NCI-H1105 (cell line): ENCODE data around the gene SLC27A1.
"Not testable (repeated sequence)": the region's sequence is repeated elsewhere in the genome, so short reads cannot be mapped to it uniquely, and the experiment has no call there.

ENCODE experiments used
- DNase-seq: peaks from one replicate; lab custom pipeline; 2025; lab: John Stamatoyannopoulos, UW

SLC27A1 gene

GRCh38 chr19:17487284-17488121 lies 17.2 kb downstream of the SLC27A1 start:
- no peak for DNase-seq

GRCh38 chr19:17488593-17489391 lies 18.5 kb downstream of the SLC27A1 start:
- DNase-seq: no peak

DNA sequence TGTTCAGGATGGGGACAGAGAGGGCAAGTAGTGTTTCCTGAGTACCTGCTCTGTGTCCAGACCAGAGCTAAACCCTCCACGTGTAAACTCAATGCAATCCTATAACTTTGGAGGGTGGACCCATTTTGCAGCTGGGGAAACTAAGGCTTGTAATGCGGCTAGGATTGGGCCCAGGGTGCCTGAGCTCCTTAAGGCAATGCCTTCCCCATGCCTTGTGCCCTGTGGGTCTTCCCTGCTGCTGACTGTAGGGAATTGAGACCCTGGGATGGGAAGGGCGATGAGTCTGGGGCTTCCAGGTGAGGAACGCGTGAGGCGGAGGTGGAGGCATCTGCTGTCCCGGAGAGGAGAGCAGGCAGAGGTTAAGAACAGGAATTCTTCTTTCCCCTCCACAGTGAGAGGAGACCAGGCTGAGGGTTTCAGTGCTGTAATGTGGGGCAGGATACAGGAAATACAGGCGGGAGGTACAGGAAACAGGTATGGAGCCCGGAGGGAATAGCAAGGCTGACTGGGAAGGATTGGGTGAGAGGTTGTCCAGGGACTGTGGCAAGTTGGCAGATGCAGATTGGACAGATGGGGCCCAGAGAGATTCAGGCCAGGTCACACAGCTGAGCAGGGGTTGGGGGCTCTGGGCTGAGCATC lies 19.2 kb downstream of the SLC27A1 start:
- no peak for DNase-seq

- DNase-seq: no peak
Observed at GRCh38 chr19:17490411-17490810, 20.1 kb downstream of the SLC27A1 start.

- DNase-seq: no peak
Observed at GRCh38 chr19:17491287-17491686, 21.0 kb downstream of the SLC27A1 start.

GRCh38 chr19:17495639-17496296 lies 25.4 kb downstream of the SLC27A1 start:
- DNase-seq: no peak

GRCh38 chr19:17496337-17496997 lies 26.1 kb downstream of the SLC27A1 start:
- peak; percentile 69 for DNase-seq

- DNase-seq: no peak
Observed at GRCh38 chr19:17497149-17497798, 26.9 kb downstream of the SLC27A1 start.

DNA sequence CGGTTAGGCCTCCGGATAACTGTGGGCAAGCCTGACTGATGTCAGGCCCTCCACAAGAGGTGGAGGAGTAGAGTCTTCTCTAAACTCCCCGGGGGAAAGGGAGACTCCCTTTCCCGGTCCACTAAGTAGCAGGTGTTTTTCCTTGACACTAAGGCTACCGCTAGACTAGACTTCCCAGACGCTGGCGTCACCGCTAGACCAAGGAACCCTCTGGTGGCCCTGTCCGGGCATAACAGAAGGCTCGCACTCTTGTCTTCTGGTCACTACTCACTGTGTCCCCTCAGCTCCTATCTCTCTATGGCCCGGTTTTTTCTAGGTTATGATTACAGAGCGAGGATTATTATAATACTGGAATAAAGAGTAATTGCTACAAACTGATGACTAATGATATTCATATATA lies 28.7 kb downstream of the SLC27A1 start:
- not testable (repeated sequence) for DNase-seq

DNA sequence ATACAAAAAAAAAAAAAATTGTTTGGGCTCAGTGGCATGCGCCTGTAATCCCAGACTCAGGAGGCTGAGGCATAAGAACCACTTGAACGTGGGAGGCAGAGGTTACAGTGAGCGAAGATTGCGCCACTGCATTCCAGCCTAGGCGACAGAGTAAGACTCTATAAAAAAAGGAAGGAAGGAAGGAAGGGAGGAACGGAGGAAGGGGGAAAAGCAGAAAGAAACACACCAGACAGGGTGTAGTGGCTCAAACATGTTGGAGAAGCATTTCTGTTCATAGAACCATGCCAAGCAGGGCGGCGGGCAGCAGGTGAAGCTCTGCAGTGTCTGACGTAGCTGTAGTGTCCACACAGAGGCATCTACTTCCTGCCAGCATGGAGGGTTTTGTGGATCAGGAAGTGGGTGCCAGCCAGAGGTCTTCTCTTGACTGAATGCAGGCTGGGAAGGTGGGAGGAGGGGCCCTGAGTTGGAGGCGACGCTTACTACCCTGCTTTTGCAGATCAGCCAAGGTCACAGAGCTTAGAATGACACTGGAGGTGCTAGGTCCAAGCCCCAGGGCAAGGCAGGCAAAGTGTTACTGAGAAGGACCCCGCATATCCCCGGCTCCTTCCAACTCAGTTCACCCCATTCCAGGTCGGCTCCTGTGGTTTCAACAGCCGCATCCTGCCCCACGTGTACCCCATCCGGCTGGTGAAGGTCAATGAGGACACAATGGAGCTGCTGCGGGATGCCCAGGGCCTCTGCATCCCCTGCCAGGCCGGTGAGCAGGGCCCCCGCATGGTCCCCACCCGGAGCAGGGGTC lies 29.5 kb downstream of the SLC27A1 start:
- DNase-seq: no peak

DNA sequence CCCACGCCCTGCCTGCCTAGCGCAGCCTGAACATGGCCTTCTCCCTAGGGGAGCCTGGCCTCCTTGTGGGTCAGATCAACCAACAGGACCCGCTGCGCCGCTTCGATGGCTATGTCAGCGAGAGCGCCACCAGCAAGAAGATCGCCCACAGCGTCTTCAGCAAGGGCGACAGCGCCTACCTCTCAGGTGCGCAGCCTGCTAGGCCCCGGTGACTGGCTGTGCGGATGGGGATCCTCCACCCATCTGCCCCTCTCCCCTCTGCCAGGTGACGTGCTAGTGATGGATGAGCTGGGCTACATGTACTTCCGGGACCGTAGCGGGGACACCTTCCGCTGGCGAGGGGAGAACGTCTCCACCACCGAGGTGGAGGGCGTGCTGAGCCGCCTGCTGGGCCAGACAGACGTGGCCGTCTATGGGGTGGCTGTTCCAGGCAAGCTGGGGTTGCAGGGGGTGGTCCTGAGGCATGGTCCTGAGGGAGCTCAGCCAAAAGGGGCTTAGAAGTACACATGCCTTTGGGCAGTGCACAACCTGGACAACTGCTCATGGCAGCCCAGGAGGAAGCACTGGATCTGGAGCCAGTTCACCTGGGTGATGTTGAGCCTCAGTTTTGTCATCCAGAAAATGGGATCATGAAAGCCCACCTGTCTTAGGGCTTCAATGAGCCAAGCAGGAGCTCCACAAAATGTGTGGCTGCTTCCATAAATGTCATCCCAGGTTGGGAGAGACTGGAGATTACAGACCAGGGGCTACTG lies 30.3 kb downstream of the SLC27A1 start:
- DNase-seq: no peak

GRCh38 chr19:17503240-17503639 lies 32.9 kb downstream of the SLC27A1 start:
- DNase-seq: no peak

- DNase-seq: no peak
Observed at GRCh38 chr19:17504030-17504429, 33.7 kb downstream of the SLC27A1 start.

DNA sequence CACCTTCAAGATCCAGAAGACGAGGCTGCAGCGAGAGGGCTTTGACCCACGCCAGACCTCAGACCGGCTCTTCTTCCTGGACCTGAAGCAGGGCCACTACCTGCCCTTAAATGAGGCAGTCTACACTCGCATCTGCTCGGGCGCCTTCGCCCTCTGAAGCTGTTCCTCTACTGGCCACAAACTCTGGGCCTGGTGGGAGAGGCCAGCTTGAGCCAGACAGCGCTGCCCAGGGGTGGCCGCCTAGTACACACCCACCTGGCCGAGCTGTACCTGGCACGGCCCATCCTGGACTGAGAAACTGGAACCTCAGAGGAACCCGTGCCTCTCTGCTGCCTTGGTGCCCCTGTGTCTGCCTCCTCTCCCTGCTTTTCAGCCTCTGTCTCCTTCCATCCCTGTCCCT lies 34.1 kb downstream of the SLC27A1 start:
- no peak for DNase-seq

- no peak for DNase-seq
Observed at GRCh38 chr19:17505223-17505622, 34.9 kb downstream of the SLC27A1 start.

- no peak for DNase-seq
Observed at GRCh38 chr19:17506745-17507144, 36.4 kb downstream of the SLC27A1 start.

GRCh38 chr19:17508558-17508933 lies 38.2 kb downstream of the SLC27A1 start:
- DNase-seq: not testable (repeated sequence)

GRCh38 chr19:17510220-17510993 lies 40.1 kb downstream of the SLC27A1 start:
- no peak for DNase-seq
